H54 (cell line): Measurements from ENCODE around the gene PDGFD.
"Not testable (repeated sequence)": the region's sequence is repeated elsewhere in the genome, so short reads cannot be mapped to it uniquely, and the experiment has no call there.

Experiments used
- DNase-seq: peaks from one replicate; pipeline ENCODE4 v3.0.0; 2011; ENCODE audit warnings: low spot score, mixed read lengths; ENCODE audit not compliant: insufficient read length
- FAIRE-seq: peaks from 3 replicates; lab custom pipeline; 2011; peaks lifted over from hg19 to GRCh38; lab: Jason Lieb, UNC
- POLR2A ChIP-seq: IDR thresholded peaks from 2 replicates; pipeline ENCODE4 v1.6.1; 2011; ENCODE audit warnings: low read depth, mild to moderate bottlenecking, low read length

Gene PDGFD

DNA sequence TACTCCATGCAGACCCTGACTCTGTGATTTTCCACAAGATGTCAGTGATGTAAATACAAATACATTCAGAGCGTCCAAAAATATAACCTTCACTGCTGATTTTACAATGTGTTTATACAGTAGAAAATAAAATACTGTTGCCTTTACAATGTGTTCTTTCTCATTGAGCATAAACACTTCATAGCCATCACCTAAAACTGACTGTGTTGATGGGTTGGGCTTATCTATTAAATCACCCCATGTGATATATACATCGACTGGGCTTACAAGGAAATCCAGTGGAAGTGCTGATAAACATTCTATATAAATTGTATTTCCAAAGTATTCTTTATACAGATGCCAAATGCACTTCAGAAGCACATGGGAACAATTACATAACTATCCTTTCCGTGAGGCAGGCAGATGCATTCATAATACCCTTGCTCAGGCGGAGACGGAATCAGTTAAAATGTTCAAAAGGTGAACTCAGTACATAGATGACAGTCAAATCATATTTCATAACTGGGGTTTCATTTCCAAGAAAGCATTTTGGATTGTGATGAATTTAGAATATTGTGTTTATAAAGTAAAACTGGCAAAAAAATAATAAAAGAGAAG, 99.8 kb downstream of the PDGFD start:
- no peak for FAIRE-seq
- no peak for DNase-seq
- TF ChIP-seq POLR2A = no peak

DNA sequence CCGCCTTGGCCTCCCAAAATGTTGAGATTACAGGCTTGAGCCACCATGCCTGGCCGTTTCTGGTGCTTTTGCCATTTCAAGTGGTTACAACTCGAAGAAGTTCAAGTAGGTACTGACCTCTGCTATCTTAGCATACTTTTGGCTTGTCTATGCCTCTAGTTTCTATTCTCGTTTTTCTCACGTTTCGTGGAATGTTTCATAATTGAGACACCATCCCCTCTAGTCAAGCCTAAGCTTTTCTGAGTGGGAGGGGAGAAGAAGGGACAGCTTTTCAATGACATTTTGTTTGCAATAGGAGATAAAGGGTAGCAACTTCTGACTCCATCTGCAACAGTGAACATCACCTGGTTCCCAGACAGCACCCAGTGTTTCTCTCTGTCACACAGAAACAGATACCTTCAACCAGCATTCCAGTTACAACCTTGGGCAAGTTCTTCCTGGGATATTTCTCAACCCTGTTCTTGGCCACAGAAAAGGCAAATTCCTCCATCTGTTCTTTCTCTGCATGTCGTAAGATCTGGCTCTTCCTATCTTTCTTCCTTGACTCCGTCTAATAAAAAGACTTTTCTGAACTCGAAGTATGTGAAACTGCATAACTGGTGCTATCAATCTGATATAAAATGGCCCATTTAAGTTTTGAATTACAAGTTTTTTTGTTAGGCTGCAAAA, 102.0 kb downstream of the PDGFD start:
- TF ChIP-seq POLR2A = no peak
- DNase-seq (no peak), FAIRE-seq (no peak)

GRCh38 chr11:104060820-104061219, 103.1 kb downstream of the PDGFD start:
- DNase-seq = no peak
- no peak for TF ChIP-seq POLR2A
- no peak for FAIRE-seq

DNA sequence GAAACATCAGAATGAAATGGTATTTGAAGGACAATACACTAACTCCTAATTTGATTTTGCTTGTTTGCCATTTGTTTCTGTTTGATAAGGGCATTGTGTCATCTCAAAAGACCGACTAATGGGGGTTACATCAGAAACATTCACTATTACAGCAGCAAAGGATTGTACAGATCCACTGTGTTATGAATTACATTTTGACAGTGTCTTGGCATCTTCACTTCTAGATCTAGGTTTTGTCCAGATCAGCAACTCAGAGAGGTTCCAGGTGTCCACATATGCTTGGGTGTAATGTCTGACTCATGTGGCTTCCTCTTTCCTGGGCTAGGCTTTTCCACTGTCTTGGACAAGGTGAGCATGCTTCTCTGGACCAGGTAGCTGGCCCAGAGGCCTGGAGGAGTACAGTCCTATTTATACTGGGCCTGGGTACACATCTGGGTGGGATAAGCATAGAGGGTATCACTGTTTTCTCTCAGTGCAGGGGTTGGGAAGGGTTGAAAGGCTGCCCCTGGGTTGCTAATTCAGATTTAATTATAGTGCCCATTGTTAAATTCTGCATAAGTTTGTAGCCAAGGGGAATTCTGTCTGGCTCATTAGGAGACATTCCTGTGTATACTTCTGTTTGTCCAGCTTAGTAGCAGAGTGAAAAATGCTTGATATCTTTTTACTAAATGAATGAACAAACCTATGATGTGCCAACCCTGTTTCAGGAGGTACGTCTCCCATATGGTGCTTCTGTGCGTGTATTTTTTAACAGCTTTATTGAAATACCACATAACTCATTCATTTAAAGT, 103.7 kb downstream of the PDGFD start:
- no peak for TF ChIP-seq POLR2A
- DNase-seq (no peak), FAIRE-seq (no peak)

- FAIRE-seq = no peak
- no peak for TF ChIP-seq POLR2A
Observed at GRCh38 chr11:104058680-104059079, 105.3 kb downstream of the PDGFD start.

GRCh38 chr11:104057908-104058307, 106.0 kb downstream of the PDGFD start:
- no peak for TF ChIP-seq POLR2A
- DNase-seq (no peak), FAIRE-seq (no peak)

More at GRCh38 chr11:104058680-104059079, 105.3 kb downstream of the PDGFD start:
- DNase-seq = no peak

DNA sequence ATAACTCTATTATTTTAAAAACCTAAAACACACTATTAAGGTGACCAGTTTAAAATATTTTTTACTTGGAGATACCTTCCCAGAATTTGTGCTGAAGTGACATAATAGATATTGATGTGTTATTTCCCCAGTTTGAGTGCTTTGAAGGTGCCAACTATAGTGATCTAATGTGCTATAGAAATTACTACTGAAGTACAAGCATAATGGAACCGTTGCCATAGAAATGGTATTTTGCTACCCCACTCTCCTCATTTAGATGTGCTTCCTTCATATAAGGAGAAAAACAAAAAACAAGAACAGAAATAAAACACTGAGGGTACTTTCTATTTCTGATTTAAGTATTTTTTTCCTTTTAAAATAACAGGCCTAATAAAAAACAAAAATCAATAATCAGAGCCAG, 108.4 kb downstream of the PDGFD start:
- FAIRE-seq = no peak
- no peak for DNase-seq
- no peak for TF ChIP-seq POLR2A

- no peak for FAIRE-seq
- DNase-seq = no peak
- TF ChIP-seq POLR2A = no peak
Observed at GRCh38 chr11:104054911-104055529, 108.9 kb downstream of the PDGFD start.

GRCh38 chr11:104053743-104054478, 110.0 kb downstream of the PDGFD start:
- FAIRE-seq = no peak
- no peak for TF ChIP-seq POLR2A
- no peak for DNase-seq

DNA sequence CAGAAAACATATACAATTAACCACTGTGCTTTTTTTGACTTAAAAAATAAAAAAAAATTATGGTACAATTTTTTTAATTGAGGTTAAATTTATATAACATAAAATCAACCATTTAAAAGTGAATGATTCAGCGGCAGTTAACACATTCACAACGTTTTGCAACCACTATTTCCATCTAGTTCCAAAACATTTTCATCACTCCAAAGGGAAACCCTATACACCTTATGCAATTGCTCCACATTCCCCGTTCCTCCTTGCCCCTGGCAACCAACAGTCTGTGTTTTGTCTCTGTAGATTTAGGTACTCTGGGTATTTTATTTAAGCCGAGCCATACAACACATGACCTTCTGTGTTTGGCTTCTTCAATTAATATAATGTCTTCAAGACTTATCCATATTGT, 112.2 kb downstream of the PDGFD start:
- no peak for FAIRE-seq
- DNase-seq = no peak
- no peak for TF ChIP-seq POLR2A

DNA sequence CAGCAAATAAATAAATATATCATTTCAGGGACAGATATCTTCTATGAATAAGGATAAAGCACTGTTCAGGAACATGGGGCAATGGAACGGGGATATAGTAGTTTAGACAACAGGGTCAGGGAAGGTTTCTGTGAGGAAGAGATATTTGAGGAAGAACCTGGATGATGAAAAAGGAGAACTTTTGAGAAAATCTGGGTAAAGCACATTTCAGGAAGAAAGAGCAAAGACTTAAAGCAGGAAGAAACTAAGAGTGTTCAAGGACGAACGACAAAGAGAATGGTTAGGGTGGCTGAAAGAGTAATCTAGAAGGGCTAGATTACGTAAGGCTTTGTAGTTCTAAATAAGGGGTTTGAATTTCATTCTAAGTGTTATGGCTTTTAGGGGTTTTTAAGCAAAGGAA, 114.8 kb downstream of the PDGFD start:
- DNase-seq = no peak
- TF ChIP-seq POLR2A = no peak
- no peak for FAIRE-seq

DNA sequence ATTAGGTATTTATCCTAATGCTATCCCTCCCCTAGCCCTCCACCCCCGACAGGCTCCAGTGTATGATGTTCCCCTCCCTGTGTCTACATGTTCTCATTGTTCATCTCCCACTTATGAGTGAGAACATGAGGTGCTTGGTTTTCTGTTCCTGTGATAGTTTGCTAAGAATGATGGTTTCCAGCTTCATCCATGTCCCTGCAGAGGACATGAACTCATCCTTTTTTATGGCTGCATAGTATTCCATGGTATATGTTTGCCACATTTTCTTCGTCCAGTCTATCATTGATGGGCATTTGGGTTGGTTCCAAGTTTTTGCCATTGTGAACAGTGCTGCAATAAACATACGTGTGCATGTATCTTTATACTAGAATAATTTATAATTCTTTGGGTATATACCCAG, 117.1 kb downstream of the PDGFD start:
- FAIRE-seq = not testable (repeated sequence)

GRCh38 chr11:104046331-104046730, 117.6 kb downstream of the PDGFD start:
- no peak for TF ChIP-seq POLR2A
- FAIRE-seq (no peak), DNase-seq (no peak)

More for the DNA sequence above, 117.1 kb downstream of the PDGFD start:
- not testable (repeated sequence) for DNase-seq
